HepG2 (cell line): ENCODE results near the gene FTL. TPM values are rescaled to one million over a fixed set of nuclear protein-coding genes. Genes with fewer than 3 reads are reported as not detected.

ENCODE experiments used
- BCLAF1 ChIP-seq: fragments of 450-650 bp; IDR thresholded peaks from 2 replicates; pipeline ENCODE4 v1.6.1; 2017; ENCODE audit warnings: mild to moderate bottlenecking
- CBX5 ChIP-seq: sonication (generic); formaldehyde crosslinking; IDR thresholded peaks from 2 replicates; pipeline ENCODE4 v1.4.0; 2020; ENCODE audit warnings: missing genetic modification reagents, borderline replicate concordance
- CREBL2 ChIP-seq: sonication (generic); formaldehyde crosslinking; IDR thresholded peaks from 2 replicates; pipeline ENCODE4 v1.8.1; 2023; ENCODE audit warnings: missing genetic modification reagents, mild to moderate bottlenecking, borderline replicate concordance
- DNMT1 ChIP-seq: sonication (generic); formaldehyde crosslinking; IDR thresholded peaks from 2 replicates; pipeline ENCODE4 v1.5.1; 2020; ENCODE audit warnings: mild to moderate bottlenecking, missing genetic modification reagents
- DPF2 ChIP-seq: sonication (generic); formaldehyde crosslinking; IDR thresholded peaks from 2 replicates; pipeline ENCODE4 v1.4.0; 2020; ENCODE audit warnings: mild to moderate bottlenecking, low read depth, missing genetic modification reagents, borderline replicate concordance
- FOXM1 ChIP-seq: sonication (generic); formaldehyde crosslinking; IDR thresholded peaks from 2 replicates; pipeline ENCODE4 v1.5.0; 2020; ENCODE audit warnings: missing genetic modification reagents
- FOXP1 ChIP-seq, 2 experiments: fragments of 450-650 bp in 1 of 2; IDR thresholded peaks; 2 replicates each; pipeline ENCODE4 v1.6.1; 2017 to 2018; ENCODE audit warnings: antibody characterized with exemption in 1 of 2
- MAX ChIP-seq: IDR thresholded peaks from 2 replicates; pipeline ENCODE4 v1.6.1; 2012; ENCODE audit warnings: inconsistent platforms
- PATZ1 ChIP-seq: sonication (generic); formaldehyde crosslinking; IDR thresholded peaks from 2 replicates; pipeline ENCODE4 v1.4.0; 2020; ENCODE audit warnings: missing genetic modification reagents
- SMC3 ChIP-seq: IDR thresholded peaks from 2 replicates; pipeline ENCODE4 v1.6.1; 2011; ENCODE audit warnings: low read length, improper control_type of control experiment
- SNAPC4 ChIP-seq: sonication (generic); formaldehyde crosslinking; IDR thresholded peaks from 2 replicates; pipeline ENCODE4 v1.4.0; 2020; ENCODE audit warnings: mild to moderate bottlenecking, missing genetic modification reagents
- ZBTB3 ChIP-seq: sonication (generic); formaldehyde crosslinking; IDR thresholded peaks from 2 replicates; pipeline ENCODE4 v1.4.0; 2020; ENCODE audit warnings: low read depth, mild to moderate bottlenecking, moderate library complexity, missing genetic modification reagents, borderline replicate concordance
- ZNF256 ChIP-seq: sonication (generic); formaldehyde crosslinking; conservative IDR thresholded peaks from 2 replicates; pipeline ENCODE4 v1.4.0; 2020; ENCODE audit warnings: missing genetic modification reagents
- ZNF33A ChIP-seq: sonication (generic); formaldehyde crosslinking; IDR thresholded peaks from 2 replicates; pipeline ENCODE4 v1.5.1; 2020; ENCODE audit warnings: missing genetic modification reagents, mild to moderate bottlenecking, moderate library complexity, borderline replicate concordance
- ZNF362 ChIP-seq: sonication (generic); formaldehyde crosslinking; IDR thresholded peaks from 2 replicates; pipeline ENCODE4 v1.4.0; 2020; ENCODE audit warnings: missing genetic modification reagents, mild to moderate bottlenecking, borderline replicate concordance
- ZNF619 ChIP-seq: sonication (generic); formaldehyde crosslinking; IDR thresholded peaks from 2 replicates; pipeline ENCODE4 v1.4.0; 2020; ENCODE audit warnings: mild to moderate bottlenecking, missing genetic modification reagents
- ZNF652 ChIP-seq: IDR thresholded peaks from 2 replicates; pipeline ENCODE4 v1.6.1; 2016; ENCODE audit warnings: low read depth, borderline replicate concordance
- ZSCAN25 ChIP-seq: sonication (generic); formaldehyde crosslinking; IDR thresholded peaks from 2 replicates; pipeline ENCODE4 v1.8.0; 2022; ENCODE audit warnings: mild to moderate bottlenecking, missing genetic modification reagents
- polyA plus RNA-seq, 8 experiments: library from polyadenylated mRNA; depleted of rRNA in 3 of 8; stranded (reverse) in 7 of 8; unstranded in 1 of 8; fragments of >200 nt; fragmentation: Illumina TruSeq in 4 of 8; extraction: Trizol in 4 of 8; gene quantifications; 2 replicates each; pipeline versions ENCODE4 v1.2.1 to v1.2.3, GENCODE V29; 2011 to 2016; ENCODE audit warnings: low read depth in 4 of 8, missing spikeins in 1 of 8, mixed read lengths in 1 of 8; ENCODE audit not compliant: insufficient read depth in 1 of 8
- total RNA-seq, 5 experiments: library from RNA; depleted of rRNA; stranded (reverse); fragments of >200 nt; fragmentation: Illumina TruSeq; extraction: Trizol; gene quantifications; 2 replicates each; pipeline ENCODE4 v1.2.3, GENCODE V29; 2016; ENCODE audit warnings: low read depth in 1 of 5

The FTL gene
- total and polyA plus RNA-seq, 2 of the 13 experiments (the other 11 are each of a cell fraction or from before 2014, with no cell fraction given): 2,721 to 8,800 TPM

- TF ChIP-seq MAX (peak; percentile 19; the same call in 1 of the 2 replicates), DNMT1 (CRISPR knock-in tag) (no peak), SMC3 (peak; percentile 76), DPF2 (no peak), PATZ1 (peak; percentile 53; the same call in 1 of the 2 replicates), CBX5 (CRISPR knock-in tag) (no peak), ZNF33A (CRISPR knock-in tag) (no peak), ZNF619 (CRISPR knock-in tag) (no peak), CREBL2 (CRISPR knock-in tag) (no peak), FOXM1 (no peak), ZNF652 (CRISPR knock-in tag) (no peak), ZBTB3 (no peak), BCLAF1 (no peak), ZSCAN25 (CRISPR knock-in tag) (no peak), ZNF362 (CRISPR knock-in tag) (no peak), SNAPC4 (no peak), FOXP1 (IDR thresholded peaks at IDR 0.05) (no peak), FOXP1 (CRISPR knock-in tag; IDR thresholded peaks at IDR 0.05) (no peak), ZNF256 (CRISPR knock-in tag) (no peak)
These were observed 5.8 kb downstream of the FTL start (continued) for GRCh38 chr19:48970923-48971395.
